GM23338 (cell line): ENCODE measurements around the gene GRIP2. TPM values are rescaled to one million over a fixed set of nuclear protein-coding genes. Genes with fewer than 3 reads are reported as not detected.

Experiments used
- ATAC-seq: fragments of 200-7000 bp; cut with Tn5 transposase; 3 replicates; pipeline ENCODE4 v1.9.1; 2020
- DNase-seq: peaks from one replicate; pipeline ENCODE4 v3.0.0-alpha.2; 2015; ENCODE audit warnings: low spot score
- H2AFZ ChIP-seq: fragments of 200-600 bp; sonication (generic); 2 replicates; pipeline ENCODE4 v1.8.0; 2016; ENCODE audit warnings: antibody characterized with exemption, mild to moderate bottlenecking, moderate library complexity
- H3F3A ChIP-seq: fragments of 200-600 bp; sonication (generic); replicated peaks from 2 replicates; pipeline ENCODE4 v1.8.0; 2017; ENCODE audit warnings: antibody characterized with exemption, mixed run types, low read depth
- H3K27ac ChIP-seq: fragments of 200-600 bp; sonication (generic); 2 replicates; pipeline ENCODE4 v1.6.1; 2016; ENCODE audit warnings: low read depth
- H3K27me3 ChIP-seq: fragments of 200-600 bp; sonication (generic); 2 replicates; pipeline ENCODE4 v1.8.0; 2016; ENCODE audit warnings: mild to moderate bottlenecking, mixed run types, moderate library complexity; ENCODE audit not compliant: insufficient read depth
- H3K36me3 ChIP-seq: fragments of 200-600 bp; sonication (generic); 2 replicates; pipeline ENCODE4 v1.8.0; 2016; ENCODE audit warnings: mild to moderate bottlenecking; ENCODE audit not compliant: insufficient read depth
- H3K4me1 ChIP-seq: fragments of 200-600 bp; sonication (generic); 2 replicates; pipeline ENCODE4 v1.8.0; 2016; ENCODE audit warnings: mild to moderate bottlenecking, moderate library complexity; ENCODE audit not compliant: insufficient read depth
- H3K4me2 ChIP-seq: fragments of 200-600 bp; sonication (generic); 2 replicates; pipeline ENCODE4 v1.7.1; 2017; ENCODE audit warnings: mixed run types
- H3K4me3 ChIP-seq: fragments of 200-600 bp; sonication (generic); 2 replicates; pipeline ENCODE4 v1.6.1; 2016; ENCODE audit warnings: mixed run types
- H3K79me2 ChIP-seq: fragments of 200-600 bp; sonication (generic); replicated peaks from 2 replicates; pipeline ENCODE4 v1.8.0; 2017; ENCODE audit warnings: mild to moderate bottlenecking; ENCODE audit not compliant: insufficient read depth
- H3K9me2 ChIP-seq: fragments of 200-600 bp; sonication (generic); 2 replicates; pipeline ENCODE4 v1.8.0; 2017; ENCODE audit not compliant: insufficient read depth
- H4K20me1 ChIP-seq: fragments of 200-600 bp; sonication (generic); replicated peaks from 2 replicates; pipeline ENCODE4 v1.8.0; 2017; ENCODE audit warnings: mild to moderate bottlenecking; ENCODE audit not compliant: insufficient read depth
- H3K27ac Mint-ChIP-seq: 2 replicates; pipeline ENCODE4 v1.8.0; 2020; ENCODE audit warnings: inconsistent platforms, mild to moderate bottlenecking, moderate library complexity, mixed read lengths
- H3K27me3 Mint-ChIP-seq: 3 replicates; pipeline ENCODE4 v1.8.0; 2022; ENCODE audit warnings: low read depth, mild to moderate bottlenecking, moderate library complexity, mixed read lengths, inconsistent platforms; ENCODE audit not compliant: insufficient read depth, poor library complexity
- H3K36me3 Mint-ChIP-seq: 3 replicates; pipeline ENCODE4 v1.8.0; 2021; ENCODE audit warnings: low read depth, mild to moderate bottlenecking, inconsistent platforms, moderate library complexity, mixed read lengths
- H3K4me1 Mint-ChIP-seq: 3 replicates; pipeline ENCODE4 v1.8.0; 2020; ENCODE audit warnings: mild to moderate bottlenecking, inconsistent platforms, mixed read lengths
- H3K4me3 Mint-ChIP-seq: 3 replicates; pipeline ENCODE4 v1.8.0; 2021; ENCODE audit warnings: moderate library complexity, mild to moderate bottlenecking, inconsistent platforms, mixed read lengths
- H3K9me3 Mint-ChIP-seq: 3 replicates; pipeline ENCODE4 v1.8.0; 2020; ENCODE audit warnings: moderate library complexity, mild to moderate bottlenecking, inconsistent platforms, mixed read lengths
- CREB1 ChIP-seq: fragments of 250-450 bp; sonication (Bioruptor Pico); IDR thresholded peaks from 2 replicates; pipeline ENCODE4 v1.5.0; 2020; ENCODE audit warnings: low read depth, mild to moderate bottlenecking, moderate library complexity
- CTCF ChIP-seq, 2 experiments: fragments of 200-600 bp in 1 of 2; sonication (generic) in 1 of 2; conservative IDR thresholded peaks; 2 replicates each; pipeline versions ENCODE4 v1.5.1 to v1.6.1; 2016 to 2017; ENCODE audit warnings: antibody characterized with exemption in 2 of 2, low read depth in 2 of 2, mild to moderate bottlenecking in 2 of 2, moderate library complexity in 1 of 2
- EZH2 ChIP-seq: fragments of 200-600 bp; sonication (generic); IDR thresholded peaks from one replicate; pipeline ENCODE4 v1.8.0; 2017; ENCODE audit warnings: antibody characterized with exemption, mild to moderate bottlenecking, low read depth; ENCODE audit not compliant: unreplicated experiment
- EZH2phosphoT487 ChIP-seq: fragments of 200-600 bp; sonication (generic); IDR thresholded peaks from one replicate; pipeline ENCODE4 v1.8.1; 2018; ENCODE audit warnings: antibody characterized with exemption; ENCODE audit not compliant: unreplicated experiment
- JUNB ChIP-seq: IDR thresholded peaks from one replicate; pipeline ENCODE4 v1.6.1; 2016; ENCODE audit warnings: antibody characterized with exemption; ENCODE audit not compliant: unreplicated experiment
- NANOG ChIP-seq: IDR thresholded peaks from 2 replicates; pipeline ENCODE4 v1.6.1; 2016; ENCODE audit warnings: antibody characterized with exemption, borderline replicate concordance
- POLR2AphosphoS5 ChIP-seq: IDR thresholded peaks from 2 replicates; pipeline ENCODE4 v1.6.1; 2016; ENCODE audit warnings: antibody characterized with exemption, low read depth
- REST ChIP-seq: IDR thresholded peaks from one replicate; pipeline ENCODE4 v1.6.1; 2018; ENCODE audit warnings: antibody characterized with exemption; ENCODE audit not compliant: unreplicated experiment
- STAT1 ChIP-seq: IDR thresholded peaks from one replicate; pipeline ENCODE4 v1.6.1; 2016; ENCODE audit warnings: antibody characterized with exemption; ENCODE audit not compliant: unreplicated experiment
- ZNF114 ChIP-seq: fragments of 250-450 bp; sonication (Bioruptor Pico); IDR thresholded peaks from 2 replicates; pipeline ENCODE4 v1.5.0; 2020; ENCODE audit warnings: mild to moderate bottlenecking, moderate library complexity
- ZNF331 ChIP-seq: fragments of 250-450 bp; sonication (Bioruptor Pico); IDR thresholded peaks from 2 replicates; pipeline ENCODE4 v1.5.0; 2020; ENCODE audit warnings: low read depth, mild to moderate bottlenecking, moderate library complexity
- polyA plus RNA-seq: library from polyadenylated mRNA; unstranded; fragments of >200 nt; fragmentation: Nextera tagmentation; extraction: Ambion mirVana; gene quantifications from 2 replicates; pipeline ENCODE4 v1.2.1, GENCODE V29; 2016
- total RNA-seq: library from RNA; depleted of rRNA; stranded (reverse); fragments of >200 nt; shearing (Covaris generic); gene quantifications from 2 replicates; pipeline ENCODE4 v1.2.3, GENCODE V29; 2014
- TF ChIP-seq, protein P1 (sequence below): fragments of 250-450 bp; sonication (Bioruptor Pico); IDR thresholded peaks from 2 replicates; pipeline ENCODE4 v1.5.0; 2020; ENCODE audit warnings: mild to moderate bottlenecking, moderate library complexity
- TF ChIP-seq, protein P2 (sequence below): IDR thresholded peaks from 2 replicates; pipeline ENCODE4 v1.6.1; 2016; ENCODE audit warnings: antibody characterized with exemption

GRIP2 gene
- total and polyA plus RNA-seq, 2 experiments from 2014 or later, result 3.6 to 5.8 TPM

DNA sequence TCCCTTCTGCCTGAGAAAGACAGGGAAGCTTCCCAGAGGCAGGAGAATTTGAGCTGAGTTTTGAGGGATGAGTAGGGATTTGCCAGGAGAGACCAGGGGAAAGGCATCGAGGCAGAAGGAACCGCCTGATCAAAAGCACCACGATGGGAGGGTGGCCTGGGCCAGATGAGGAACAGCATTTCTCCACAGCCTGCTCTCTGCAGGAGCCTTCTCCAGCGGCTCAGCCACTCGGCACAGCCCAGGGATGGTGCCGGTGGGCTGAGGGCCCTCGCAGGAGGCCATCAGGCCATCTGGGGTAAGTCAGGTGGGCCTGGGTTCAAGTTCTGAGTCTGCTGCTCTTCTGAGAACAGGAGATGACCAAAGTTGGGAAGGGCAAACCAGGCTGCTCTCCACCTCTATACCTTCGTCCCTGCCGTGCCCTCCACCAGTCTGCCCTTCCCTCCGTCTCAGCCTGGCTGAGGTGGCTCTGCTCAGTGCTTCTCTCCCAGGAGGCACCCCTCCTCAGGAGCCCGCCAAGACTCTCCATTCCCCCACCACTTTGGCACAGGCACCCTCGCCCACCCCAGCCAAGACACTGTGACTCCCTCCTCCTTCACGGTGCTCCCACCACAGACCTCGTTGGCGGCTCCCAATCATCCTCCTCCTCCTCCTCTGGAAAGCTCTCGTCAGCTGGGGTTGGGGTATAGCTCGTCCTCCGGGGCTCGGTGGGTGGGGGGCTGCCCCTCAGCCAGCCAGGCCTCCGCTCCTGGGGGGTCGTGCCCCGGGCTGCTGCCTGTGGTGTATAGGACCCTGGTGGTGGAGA lies 34.9 kb downstream of the GRIP2 start:
- H3K79me2 ChIP-seq, result no peaks in the 10 kb centered on the region
- no peaks in the 10 kb centered on the region for H3K27me3 ChIP-seq
- H4K20me1 ChIP-seq, result no peaks in the 10 kb centered on the region
- Mint-ChIP-seq H3K27ac (no peak overlapping the region), H3K4me3 (no peak overlapping the region), H3K4me1 (peaks cover 3% of the 10 kb centered on the region; the same call in 1 of the 3 replicates), H3K36me3 (peaks cover 7% of the 10 kb centered on the region), H3K9me3 (peaks cover 16% of the 10 kb centered on the region), H3K27me3 (peaks cover 8% of the 10 kb centered on the region)
- H3K36me3 ChIP-seq, result peaks cover 6% of the 10 kb centered on the region; the same call in 1 of the 2 replicates
- peaks cover 4% of the 10 kb centered on the region; the same call in 1 of the 2 replicates for H3K4me1 ChIP-seq
- DNase-seq, result no peak
- no peak overlapping the region for H3K4me2 ChIP-seq
- no peak overlapping the region for H2AFZ ChIP-seq
- no peaks in the 10 kb centered on the region for H3F3A ChIP-seq
- no peak for TF ChIP-seq JUNB
- TF ChIP-seq, protein P1, sequence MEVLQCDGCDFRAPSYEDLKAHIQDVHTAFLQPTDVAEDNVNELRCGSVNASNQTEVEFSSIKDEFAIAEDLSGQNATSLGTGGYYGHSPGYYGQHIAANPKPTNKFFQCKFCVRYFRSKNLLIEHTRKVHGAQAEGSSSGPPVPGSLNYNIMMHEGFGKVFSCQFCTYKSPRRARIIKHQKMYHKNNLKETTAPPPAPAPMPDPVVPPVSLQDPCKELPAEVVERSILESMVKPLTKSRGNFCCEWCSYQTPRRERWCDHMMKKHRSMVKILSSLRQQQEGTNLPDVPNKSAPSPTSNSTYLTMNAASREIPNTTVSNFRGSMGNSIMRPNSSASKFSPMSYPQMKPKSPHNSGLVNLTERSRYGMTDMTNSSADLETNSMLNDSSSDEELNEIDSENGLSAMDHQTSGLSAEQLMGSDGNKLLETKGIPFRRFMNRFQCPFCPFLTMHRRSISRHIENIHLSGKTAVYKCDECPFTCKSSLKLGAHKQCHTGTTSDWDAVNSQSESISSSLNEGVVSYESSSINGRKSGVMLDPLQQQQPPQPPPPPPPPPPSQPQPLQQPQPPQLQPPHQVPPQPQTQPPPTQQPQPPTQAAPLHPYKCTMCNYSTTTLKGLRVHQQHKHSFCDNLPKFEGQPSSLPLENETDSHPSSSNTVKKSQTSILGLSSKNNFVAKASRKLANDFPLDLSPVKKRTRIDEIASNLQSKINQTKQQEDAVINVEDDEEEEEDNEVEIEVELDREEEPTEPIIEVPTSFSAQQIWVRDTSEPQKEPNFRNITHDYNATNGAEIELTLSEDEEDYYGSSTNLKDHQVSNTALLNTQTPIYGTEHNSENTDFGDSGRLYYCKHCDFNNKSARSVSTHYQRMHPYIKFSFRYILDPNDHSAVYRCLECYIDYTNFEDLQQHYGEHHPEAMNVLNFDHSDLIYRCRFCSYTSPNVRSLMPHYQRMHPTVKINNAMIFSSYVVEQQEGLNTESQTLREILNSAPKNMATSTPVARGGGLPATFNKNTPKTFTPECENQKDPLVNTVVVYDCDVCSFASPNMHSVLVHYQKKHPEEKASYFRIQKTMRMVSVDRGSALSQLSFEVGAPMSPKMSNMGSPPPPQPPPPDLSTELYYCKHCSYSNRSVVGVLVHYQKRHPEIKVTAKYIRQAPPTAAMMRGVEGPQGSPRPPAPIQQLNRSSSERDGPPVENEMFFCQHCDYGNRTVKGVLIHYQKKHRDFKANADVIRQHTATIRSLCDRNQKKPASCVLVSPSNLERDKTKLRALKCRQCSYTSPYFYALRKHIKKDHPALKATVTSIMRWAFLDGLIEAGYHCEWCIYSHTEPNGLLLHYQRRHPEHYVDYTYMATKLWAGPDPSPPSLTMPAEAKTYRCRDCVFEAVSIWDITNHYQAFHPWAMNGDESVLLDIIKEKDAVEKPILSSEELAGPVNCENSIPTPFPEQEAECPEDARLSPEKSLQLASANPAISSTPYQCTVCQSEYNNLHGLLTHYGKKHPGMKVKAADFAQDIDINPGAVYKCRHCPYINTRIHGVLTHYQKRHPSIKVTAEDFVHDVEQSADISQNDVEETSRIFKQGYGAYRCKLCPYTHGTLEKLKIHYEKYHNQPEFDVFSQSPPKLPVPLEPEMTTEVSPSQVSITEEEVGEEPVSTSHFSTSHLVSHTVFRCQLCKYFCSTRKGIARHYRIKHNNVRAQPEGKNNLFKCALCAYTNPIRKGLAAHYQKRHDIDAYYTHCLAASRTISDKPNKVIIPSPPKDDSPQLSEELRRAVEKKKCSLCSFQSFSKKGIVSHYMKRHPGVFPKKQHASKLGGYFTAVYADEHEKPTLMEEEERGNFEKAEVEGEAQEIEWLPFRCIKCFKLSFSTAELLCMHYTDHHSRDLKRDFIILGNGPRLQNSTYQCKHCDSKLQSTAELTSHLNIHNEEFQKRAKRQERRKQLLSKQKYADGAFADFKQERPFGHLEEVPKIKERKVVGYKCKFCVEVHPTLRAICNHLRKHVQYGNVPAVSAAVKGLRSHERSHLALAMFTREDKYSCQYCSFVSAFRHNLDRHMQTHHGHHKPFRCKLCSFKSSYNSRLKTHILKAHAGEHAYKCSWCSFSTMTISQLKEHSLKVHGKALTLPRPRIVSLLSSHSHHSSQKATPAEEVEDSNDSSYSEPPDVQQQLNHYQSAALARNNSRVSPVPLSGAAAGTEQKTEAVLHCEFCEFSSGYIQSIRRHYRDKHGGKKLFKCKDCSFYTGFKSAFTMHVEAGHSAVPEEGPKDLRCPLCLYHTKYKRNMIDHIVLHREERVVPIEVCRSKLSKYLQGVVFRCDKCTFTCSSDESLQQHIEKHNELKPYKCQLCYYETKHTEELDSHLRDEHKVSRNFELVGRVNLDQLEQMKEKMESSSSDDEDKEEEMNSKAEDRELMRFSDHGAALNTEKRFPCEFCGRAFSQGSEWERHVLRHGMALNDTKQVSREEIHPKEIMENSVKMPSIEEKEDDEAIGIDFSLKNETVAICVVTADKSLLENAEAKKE (CRISPR knock-in tag), result no peak
- TF ChIP-seq, protein P2, sequence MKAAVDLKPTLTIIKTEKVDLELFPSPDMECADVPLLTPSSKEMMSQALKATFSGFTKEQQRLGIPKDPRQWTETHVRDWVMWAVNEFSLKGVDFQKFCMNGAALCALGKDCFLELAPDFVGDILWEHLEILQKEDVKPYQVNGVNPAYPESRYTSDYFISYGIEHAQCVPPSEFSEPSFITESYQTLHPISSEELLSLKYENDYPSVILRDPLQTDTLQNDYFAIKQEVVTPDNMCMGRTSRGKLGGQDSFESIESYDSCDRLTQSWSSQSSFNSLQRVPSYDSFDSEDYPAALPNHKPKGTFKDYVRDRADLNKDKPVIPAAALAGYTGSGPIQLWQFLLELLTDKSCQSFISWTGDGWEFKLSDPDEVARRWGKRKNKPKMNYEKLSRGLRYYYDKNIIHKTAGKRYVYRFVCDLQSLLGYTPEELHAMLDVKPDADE, result no peak
- TF ChIP-seq CREB1, result no peak
- TF ChIP-seq ZNF114 (CRISPR knock-in tag), result no peak
- no peak for TF ChIP-seq CTCF (conservative IDR thresholded peaks at IDR 0.05; ENCODE audit: low read depth in 2 of 2)
- TF ChIP-seq REST, result no peak
- TF ChIP-seq POLR2AphosphoS5, result no peak
- TF ChIP-seq NANOG, result no peak
- TF ChIP-seq EZH2phosphoT487, result no peak
- TF ChIP-seq EZH2, result no peak
- TF ChIP-seq STAT1, result no peak
- no peak for TF ChIP-seq ZNF331 (CRISPR knock-in tag)
- H3K27ac ChIP-seq, result no peak overlapping the region
- no peaks in the 10 kb centered on the region for H3K9me2 ChIP-seq
- no peak for ATAC-seq
- no peak overlapping the region for H3K4me3 ChIP-seq
